Bronchial epithelial cell (primary cell): ENCODE measurements around the gene BLVRB. TPM values are rescaled to one million over a fixed set of nuclear protein-coding genes. Genes with fewer than 3 reads are reported as not detected.

ENCODE experiments used
- DNase-seq: peaks from one replicate; pipeline ENCODE4 v3.0.0-alpha.2; 2010; ENCODE audit warnings: low read depth
- FAIRE-seq: peaks from 2 replicates; lab custom pipeline; 2011; peaks lifted over from hg19 to GRCh38; lab: Jason Lieb, UNC
- H3K27me3 ChIP-seq: 2 replicates; pipeline ENCODE4 v1.5.1; 2011; ENCODE audit warnings: low read length; ENCODE audit not compliant: control insufficient read depth, insufficient read depth
- H3K36me3 ChIP-seq: 2 replicates; pipeline ENCODE4 v1.5.1; 2011; ENCODE audit warnings: low read length; ENCODE audit not compliant: control insufficient read depth, insufficient read depth
- H3K4me3 ChIP-seq: 2 replicates; pipeline ENCODE4 v1.5.1; 2011; ENCODE audit warnings: mild to moderate bottlenecking, low read depth, low read length, control low read depth
- CTCF ChIP-seq: IDR thresholded peaks from 2 replicates; pipeline ENCODE4 v1.5.1; 2011; ENCODE audit warnings: mild to moderate bottlenecking, moderate library complexity, low read length, control low read depth, inconsistent platforms; ENCODE audit not compliant: insufficient read depth, severe bottlenecking
- total RNA-seq: library from RNA; depleted of rRNA; stranded (reverse); fragments of >200 nt; gene quantifications from 2 replicates; pipeline ENCODE4 v1.2.1, GENCODE V29; 2014

The BLVRB gene
- total RNA-seq, 1 donor from 2014 or later = 682 TPM

GRCh38 chr19:40398417-40399131, 67.0 kb downstream of the BLVRB start:
- FAIRE-seq (no peak), DNase-seq (peak; percentile 61)
- no peak overlapping the region for H3K4me3 ChIP-seq
- no peak for TF ChIP-seq CTCF
- H3K36me3 ChIP-seq = no peaks in the 10 kb centered on the region
- peaks cover 1% of the 10 kb centered on the region for H3K27me3 ChIP-seq

Other genes with a start within 250 kb of the BLVRB start
- gene TTC9B, start 247.4 kb downstream of the BLVRB start, total RNA-seq = not detected in 2 replicates
- not detected in 2 replicates for gene CCNP, start 239.1 kb downstream of the BLVRB start, total RNA-seq
- gene AKT2, start 180.4 kb downstream of the BLVRB start, total RNA-seq = 54.8 and 57.9 TPM in 2 replicates
- 3.7 and 4.7 TPM in 2 replicates for gene C19orf47, start 117.3 kb downstream of the BLVRB start, total RNA-seq
- 162 and 199 TPM in 2 replicates for gene PLD3, start 117.0 kb downstream of the BLVRB start, total RNA-seq
- gene HIPK4, start 75.6 kb downstream of the BLVRB start, total RNA-seq = 0.26 TPM in 1 of 2 replicates, not detected in the other
- gene PRX, start 52.4 kb downstream of the BLVRB start, total RNA-seq = 1.4 and 1.8 TPM in 2 replicates
- gene SERTAD1, start 39.8 kb downstream of the BLVRB start, total RNA-seq = 35.7 and 41.6 TPM in 2 replicates
- gene SERTAD3, start 21.4 kb downstream of the BLVRB start, total RNA-seq = 23.2 and 33.7 TPM in 2 replicates
- gene SPTBN4, start 1.3 kb upstream of the BLVRB start, total RNA-seq = 0.53 and 1.8 TPM in 2 replicates
- gene SHKBP1, start 111.1 kb upstream of the BLVRB start, total RNA-seq = 29.2 and 29.4 TPM in 2 replicates
- gene LTBP4, start 135.6 kb upstream of the BLVRB start, total RNA-seq = 20.7 and 21.6 TPM in 2 replicates
- 8.4 and 12.9 TPM in 2 replicates for gene NUMBL, start 224.9 kb upstream of the BLVRB start, total RNA-seq